ENCODE data around the gene ADAMTS6.

The ADAMTS6 gene

GRCh38 chr5:65194871-65195270 is 286.8 kb downstream of the ADAMTS6 start (continued):
- no peak for TF ChIP-seq ZNF223 (tag by site-specific recombination; IDR thresholded peaks at IDR 0.05)

GRCh38 chr5:65192331-65192730 is 289.4 kb downstream of the ADAMTS6 start:
- POLR2A ChIA-PET: no interaction called here
- Histone ChIP-seq H3K4me1 (ENCODE audit: control insufficient read depth, insufficient read depth, low read length) (no peaks in the 10 kb centered on the region), H3K9me3 (ENCODE audit: control insufficient read depth, insufficient read depth, low read depth, low read length) (no peaks in the 10 kb centered on the region), H3K36me3 (ENCODE audit: control insufficient read depth in 2 of 2, insufficient read depth in 1 of 2, low read length in 2 of 2) (no peaks in the 10 kb centered on the region), H3K27ac (ENCODE audit: extremely low read depth, low read depth, low read length) (no peak overlapping the region), H3K4me3 (ENCODE audit: low read depth, low read length) (no peak overlapping the region)
- TF ChIP-seq ZNF184 (tag by site-specific recombination; IDR thresholded peaks at IDR 0.05) (no peak), KLF8 (tag by site-specific recombination; IDR thresholded peaks at IDR 0.05) (no peak), YY2 (tag by site-specific recombination; IDR thresholded peaks at IDR 0.05) (no peak), ZNF707 (tag by site-specific recombination; IDR thresholded peaks at IDR 0.05) (no peak), ZNF23 (tag by site-specific recombination; IDR thresholded peaks at IDR 0.05; ENCODE audit: borderline replicate concordance) (no peak), ZNF394 (tag by site-specific recombination; IDR thresholded peaks at IDR 0.05; ENCODE audit: borderline replicate concordance) (no peak), ZNF792 (tag by site-specific recombination; IDR thresholded peaks at IDR 0.05) (no peak), ZNF274 (IDR thresholded peaks at IDR 0.05; ENCODE audit: low read length) (no peak), ZNF274 (tag by site-specific recombination; IDR thresholded peaks at IDR 0.05; ENCODE audit: borderline replicate concordance) (no peak), ZNF114 (tag by site-specific recombination; IDR thresholded peaks at IDR 0.05) (no peak), ZNF280C (tag by site-specific recombination; IDR thresholded peaks at IDR 0.05) (no peak), HOXA7 (CRISPR knock-in tag; IDR thresholded peaks at IDR 0.05; ENCODE audit: borderline replicate concordance) (no peak), SP3 (tag by site-specific recombination; IDR thresholded peaks at IDR 0.05) (no peak), ZBTB7A (tag by site-specific recombination; IDR thresholded peaks at IDR 0.05; ENCODE audit: low read depth) (no peak), ZNF121 (tag by site-specific recombination; IDR thresholded peaks at IDR 0.05) (no peak)
- CTCF ChIA-PET: no interaction called here

- H3K9me3 ChIP-seq (ENCODE audit: control insufficient read depth, insufficient read depth, low read depth, low read length): no peaks in the 10 kb centered on the region
- ChIA-PET CTCF (no interaction called here), POLR2A (no interaction called here)
- no peak overlapping the region for H3K27ac ChIP-seq (ENCODE audit: extremely low read depth, low read depth, low read length)
- no peaks in the 10 kb centered on the region for H3K4me1 ChIP-seq (ENCODE audit: control insufficient read depth, insufficient read depth, low read length)
- no peak overlapping the region for H3K4me3 ChIP-seq (ENCODE audit: low read depth, low read length)
- H3K36me3 ChIP-seq (ENCODE audit: control insufficient read depth in 2 of 2, insufficient read depth in 1 of 2, low read length in 2 of 2): no peaks in the 10 kb centered on the region
- TF ChIP-seq ZNF776 (tag by site-specific recombination; IDR thresholded peaks at IDR 0.05; ENCODE audit: borderline replicate concordance) (no peak), REST (tag by site-specific recombination; IDR thresholded peaks at IDR 0.05) (no peak), ZBTB20 (tag by site-specific recombination; IDR thresholded peaks at IDR 0.05) (no peak), ZNF214 (tag by site-specific recombination; IDR thresholded peaks at IDR 0.05; ENCODE audit: borderline replicate concordance) (no peak), ZNF239 (tag by site-specific recombination; IDR thresholded peaks at IDR 0.05) (no peak), PATZ1 (tag by site-specific recombination; IDR thresholded peaks at IDR 0.05) (no peak), ZBTB17 (tag by site-specific recombination; IDR thresholded peaks at IDR 0.05) (no peak), CTCF (tag by site-specific recombination; IDR thresholded peaks at IDR 0.05) (no peak)
These were observed 290.1 kb downstream of the ADAMTS6 start for GRCh38 chr5:65191554-65192135.

Data from HEK293 (cell line).